ENCODE results near the gene SCAF8.
A peak's percentile ranks its signal among the peaks of the same experiment; 100 is the strongest.
"Not testable (repeated sequence)": the region's sequence is repeated elsewhere in the genome, so short reads cannot be mapped to it uniquely, and the experiment has no call there.

The SCAF8 gene

DNA sequence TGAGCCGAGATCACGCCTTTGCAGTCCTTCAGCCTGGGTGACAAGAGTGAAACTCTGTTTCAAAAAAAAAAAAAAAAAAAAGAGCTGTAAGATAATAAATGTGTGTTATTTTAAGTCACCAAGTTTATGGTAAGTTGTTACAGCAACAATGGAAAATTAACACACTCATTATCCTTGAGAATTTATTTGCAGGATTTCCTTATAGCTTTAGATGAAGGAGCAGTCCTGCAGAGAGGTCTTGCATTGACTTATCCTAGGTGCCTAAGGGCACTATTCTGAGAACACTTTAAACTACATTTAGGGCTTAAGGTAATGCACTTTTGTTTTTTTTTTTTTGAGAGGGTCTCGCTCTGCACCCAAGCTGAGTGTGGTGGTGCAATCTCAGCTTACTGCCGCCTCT is 13.8 kb upstream of the SCAF8 start:
- Mint-ChIP-seq H3K36me3 (ENCODE audit: low read depth) (peaks cover 3% of the 10 kb centered on the region), H3K27me3 (ENCODE audit: low read depth) (no peaks in the 10 kb centered on the region), H3K9me3 (peaks cover 16% of the 10 kb centered on the region), H3K4me1 (ENCODE audit: low read depth) (no peaks in the 10 kb centered on the region), H3K27ac (no peak overlapping the region), H3K4me3 (no peak overlapping the region)

DNA sequence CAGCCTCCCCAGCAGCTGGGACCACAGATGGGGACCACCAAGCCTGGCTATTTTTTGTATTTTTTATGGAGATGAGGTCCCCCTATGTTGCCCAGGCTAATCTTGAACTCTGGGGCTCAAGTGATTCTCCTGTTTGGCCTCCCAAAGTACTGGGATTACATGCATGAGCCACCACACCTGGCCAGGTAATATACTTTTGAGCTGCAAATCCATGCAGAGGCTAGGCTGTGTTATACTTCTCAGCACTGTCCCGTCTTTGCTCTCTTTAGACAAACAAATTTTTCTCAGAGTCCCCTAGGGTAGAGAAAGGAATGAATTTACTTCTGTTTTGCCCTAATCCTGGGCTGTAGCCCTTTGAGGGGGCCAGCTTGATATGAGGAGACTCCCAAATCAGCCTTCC is 13.4 kb upstream of the SCAF8 start:
- H3K4me3 Mint-ChIP-seq: no peak overlapping the region
- no peaks in the 10 kb centered on the region for H3K4me1 Mint-ChIP-seq (ENCODE audit: low read depth)
- H3K9me3 Mint-ChIP-seq: peaks cover 16% of the 10 kb centered on the region
- no peaks in the 10 kb centered on the region for H3K27me3 Mint-ChIP-seq (ENCODE audit: low read depth)
- H3K27ac Mint-ChIP-seq: no peak overlapping the region
- peaks cover 3% of the 10 kb centered on the region for H3K36me3 Mint-ChIP-seq (ENCODE audit: low read depth)

GRCh38 chr6:154721460-154721859 is 11.8 kb upstream of the SCAF8 start:
- H3K27me3 Mint-ChIP-seq (ENCODE audit: low read depth): no peaks in the 10 kb centered on the region
- H3K4me3 Mint-ChIP-seq: no peak overlapping the region
- peaks cover 3% of the 10 kb centered on the region for H3K36me3 Mint-ChIP-seq (ENCODE audit: low read depth)
- H3K4me1 Mint-ChIP-seq (ENCODE audit: low read depth): no peaks in the 10 kb centered on the region
- H3K27ac Mint-ChIP-seq: no peak overlapping the region
- peaks cover 16% of the 10 kb centered on the region for H3K9me3 Mint-ChIP-seq

- Mint-ChIP-seq H3K36me3 (ENCODE audit: low read depth) (no peaks in the 10 kb centered on the region), H3K27me3 (ENCODE audit: low read depth) (no peaks in the 10 kb centered on the region), H3K27ac (no peak overlapping the region), H3K4me1 (ENCODE audit: low read depth) (peaks cover under 1% of the 10 kb centered on the region), H3K9me3 (no peaks in the 10 kb centered on the region), H3K4me3 (no peak overlapping the region)
These were observed 6.3 kb upstream of the SCAF8 start for GRCh38 chr6:154726887-154727286.

DNA sequence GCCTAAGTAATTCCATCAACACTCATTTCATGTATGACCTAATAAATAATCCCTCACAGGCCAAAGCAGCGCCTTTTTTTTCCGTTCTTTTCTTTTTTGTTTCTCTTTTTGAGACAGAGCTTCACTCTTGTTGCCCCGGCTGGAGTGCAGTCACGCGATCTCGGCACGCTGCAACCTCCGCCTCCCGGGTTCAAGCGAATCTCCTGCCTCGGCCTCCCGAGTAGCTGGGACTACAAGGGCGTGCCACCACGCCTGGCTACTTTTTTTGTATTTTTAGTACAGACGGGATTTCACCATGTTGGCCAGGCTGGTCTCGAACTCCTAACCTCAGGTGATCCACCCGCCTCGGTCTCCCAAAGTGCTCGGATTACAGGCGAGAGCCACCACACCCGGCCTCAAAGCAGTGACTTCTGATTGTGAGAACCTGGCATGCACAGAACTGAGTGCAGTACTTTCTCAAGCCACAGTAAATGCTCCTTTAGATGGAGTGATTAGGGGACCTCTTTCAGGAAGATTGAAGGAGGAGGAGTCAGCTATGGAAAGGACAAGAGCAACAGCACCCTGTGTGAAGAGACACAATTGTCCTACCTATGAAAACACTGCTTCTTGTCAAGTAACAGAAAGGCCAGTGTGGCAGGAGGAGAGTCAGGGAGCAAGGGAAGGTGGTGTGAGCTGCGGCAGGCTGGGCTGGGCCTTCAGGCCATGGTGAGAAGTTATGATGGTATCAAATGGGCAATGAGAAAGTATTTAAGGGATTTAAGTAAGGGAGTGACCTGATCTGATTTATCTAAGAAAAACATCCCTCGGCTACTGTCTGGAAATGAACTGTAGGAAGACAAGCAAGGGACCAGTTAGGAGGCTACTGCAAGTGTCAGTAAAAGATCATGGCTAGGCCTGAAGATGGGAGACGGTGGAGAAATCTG is 1.7 kb upstream of the SCAF8 start:
- Mint-ChIP-seq H3K36me3 (ENCODE audit: low read depth) (peaks cover 5% of the 10 kb centered on the region), H3K4me3 (peak overlapping the region; percentile 32), H3K9me3 (no peaks in the 10 kb centered on the region), H3K27me3 (ENCODE audit: low read depth) (no peaks in the 10 kb centered on the region), H3K27ac (peak overlapping the region; percentile 37), H3K4me1 (ENCODE audit: low read depth) (peaks cover 20% of the 10 kb centered on the region)

DNA sequence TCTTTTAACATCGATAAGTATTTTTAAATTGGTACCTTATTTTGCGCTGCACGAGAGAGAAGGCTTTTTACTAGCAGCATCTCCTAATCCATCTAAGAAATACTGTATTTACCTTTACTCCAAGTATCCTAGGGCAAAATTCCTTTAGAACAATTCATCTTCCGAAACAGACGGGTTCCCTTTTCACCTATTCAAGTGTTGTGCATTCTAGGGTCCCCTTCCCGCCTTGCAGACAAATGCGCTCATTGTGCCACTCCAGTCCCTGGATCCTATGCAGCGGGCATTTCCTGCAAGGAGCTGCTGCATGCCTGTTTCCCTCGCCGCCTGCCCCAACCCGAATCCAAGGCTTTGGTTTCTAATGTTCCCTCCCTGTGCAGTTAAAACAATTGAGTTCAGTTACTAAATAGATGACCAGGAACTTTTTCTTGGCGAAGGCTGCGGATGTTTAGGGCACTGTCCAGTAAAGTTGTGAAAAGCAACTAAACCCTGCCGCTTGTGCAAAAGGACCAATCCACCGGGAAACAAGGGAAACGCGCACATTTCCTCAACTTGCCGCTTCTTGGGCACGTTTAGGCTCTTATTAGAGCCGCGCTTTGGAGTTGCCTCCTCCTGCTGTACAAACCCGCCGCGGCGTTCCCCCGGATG is 556 bp upstream of the SCAF8 start:
- H3K4me3 Mint-ChIP-seq: peak overlapping the region; percentile 76
- no peaks in the 10 kb centered on the region for H3K27me3 Mint-ChIP-seq (ENCODE audit: low read depth)
- peaks cover 26% of the 10 kb centered on the region for H3K4me1 Mint-ChIP-seq (ENCODE audit: low read depth)
- H3K27ac Mint-ChIP-seq: peak overlapping the region; percentile 66
- peaks cover 10% of the 10 kb centered on the region for H3K36me3 Mint-ChIP-seq (ENCODE audit: low read depth)
- H3K9me3 Mint-ChIP-seq: no peaks in the 10 kb centered on the region

DNA sequence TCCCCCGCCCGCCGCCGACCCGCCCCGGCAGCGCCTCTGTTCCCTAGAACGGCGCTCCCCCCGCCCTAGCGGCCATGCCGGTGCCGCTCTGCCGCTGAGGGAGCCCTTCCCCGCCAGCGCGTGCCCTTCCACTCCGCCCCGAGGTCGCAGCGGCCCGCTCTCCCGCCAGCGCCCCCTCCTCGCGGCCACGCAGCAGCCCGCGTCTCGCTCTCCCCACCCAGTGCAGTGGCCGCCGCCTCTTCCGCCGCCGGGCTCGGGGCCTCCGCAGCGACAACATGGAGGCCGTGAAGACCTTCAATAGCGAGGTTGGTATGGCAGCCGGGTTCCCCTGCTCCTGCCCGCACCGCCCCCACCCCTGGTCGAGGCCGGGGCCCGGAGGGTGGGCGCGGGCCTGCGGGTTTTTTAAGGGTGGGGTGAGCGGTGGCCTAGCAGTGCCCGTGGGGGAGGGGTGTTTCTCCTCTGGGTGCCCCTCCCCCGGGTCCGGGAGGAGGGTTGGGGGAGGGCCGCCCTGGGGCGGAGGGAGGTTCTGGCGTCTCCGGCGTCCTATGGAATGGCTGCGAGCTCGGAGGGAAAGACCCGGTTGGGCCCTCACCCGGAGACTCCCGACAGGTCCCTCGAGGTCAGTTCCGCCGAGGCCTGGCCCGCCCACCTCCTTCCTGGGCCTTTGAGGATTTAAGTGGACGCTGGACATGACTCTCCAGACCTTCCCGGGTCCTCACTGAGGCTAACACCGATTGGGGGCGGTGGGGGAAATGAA is 588 bp downstream of the SCAF8 start:
- H3K27me3 Mint-ChIP-seq (ENCODE audit: low read depth): no peaks in the 10 kb centered on the region
- H3K27ac Mint-ChIP-seq: peak overlapping the region; percentile 89
- peaks cover 10% of the 10 kb centered on the region for H3K36me3 Mint-ChIP-seq (ENCODE audit: low read depth)
- H3K4me3 Mint-ChIP-seq: peak overlapping the region; percentile 88
- no peaks in the 10 kb centered on the region for H3K9me3 Mint-ChIP-seq
- H3K4me1 Mint-ChIP-seq (ENCODE audit: low read depth): peaks cover 32% of the 10 kb centered on the region

- H3K27ac Mint-ChIP-seq: no peak overlapping the region
- H3K4me1 Mint-ChIP-seq (ENCODE audit: low read depth): peaks cover 37% of the 10 kb centered on the region
- H3K4me3 Mint-ChIP-seq: no peak overlapping the region
- no peaks in the 10 kb centered on the region for H3K9me3 Mint-ChIP-seq
- peaks cover 16% of the 10 kb centered on the region for H3K36me3 Mint-ChIP-seq (ENCODE audit: low read depth)
- no peaks in the 10 kb centered on the region for H3K27me3 Mint-ChIP-seq (ENCODE audit: low read depth)
These were observed 3.5 kb downstream of the SCAF8 start for GRCh38 chr6:154736618-154737259.

DNA sequence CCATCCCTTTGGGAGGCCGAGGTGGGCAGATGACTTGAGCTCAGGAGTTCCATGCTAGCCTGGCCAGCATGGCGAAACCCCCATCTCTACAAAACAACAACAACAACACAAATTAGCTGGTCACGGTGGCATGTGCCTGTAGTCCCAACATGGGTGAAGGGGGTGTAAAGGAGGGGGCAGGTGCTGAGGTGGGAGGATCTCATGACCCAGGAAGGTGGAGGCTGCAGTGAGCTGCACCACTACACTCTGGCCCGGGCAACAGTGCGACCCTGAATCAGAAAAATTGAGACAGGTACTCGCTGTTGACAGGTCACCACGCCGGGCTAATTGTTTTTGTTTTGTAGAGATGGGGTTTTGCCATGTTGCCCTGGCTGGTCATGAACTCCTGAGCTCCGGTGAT is 4.2 kb downstream of the SCAF8 start:
- H3K4me3 Mint-ChIP-seq: no peak overlapping the region
- H3K27ac Mint-ChIP-seq: no peak overlapping the region
- H3K36me3 Mint-ChIP-seq (ENCODE audit: low read depth): peaks cover 19% of the 10 kb centered on the region
- H3K9me3 Mint-ChIP-seq: no peaks in the 10 kb centered on the region
- peaks cover 37% of the 10 kb centered on the region for H3K4me1 Mint-ChIP-seq (ENCODE audit: low read depth)
- H3K27me3 Mint-ChIP-seq (ENCODE audit: low read depth): no peaks in the 10 kb centered on the region

GRCh38 chr6:154738551-154738961 is 5.3 kb downstream of the SCAF8 start:
- Mint-ChIP-seq H3K27me3 (ENCODE audit: low read depth) (no peaks in the 10 kb centered on the region), H3K9me3 (no peaks in the 10 kb centered on the region), H3K36me3 (ENCODE audit: low read depth) (peaks cover 23% of the 10 kb centered on the region), H3K27ac (no peak overlapping the region), H3K4me3 (no peak overlapping the region), H3K4me1 (ENCODE audit: low read depth) (peaks cover 35% of the 10 kb centered on the region)

- H3K4me1 Mint-ChIP-seq (ENCODE audit: low read depth): peaks cover 38% of the 10 kb centered on the region
- H3K27ac Mint-ChIP-seq: no peak overlapping the region
- no peaks in the 10 kb centered on the region for H3K27me3 Mint-ChIP-seq (ENCODE audit: low read depth)
- H3K36me3 Mint-ChIP-seq (ENCODE audit: low read depth): peaks cover 28% of the 10 kb centered on the region
- H3K4me3 Mint-ChIP-seq: no peak overlapping the region
- H3K9me3 Mint-ChIP-seq: no peaks in the 10 kb centered on the region
These were observed 7.4 kb downstream of the SCAF8 start for GRCh38 chr6:154740658-154741057.

- no peaks in the 10 kb centered on the region for H3K27me3 Mint-ChIP-seq (ENCODE audit: low read depth)
- H3K9me3 Mint-ChIP-seq: no peaks in the 10 kb centered on the region
- peaks cover 28% of the 10 kb centered on the region for H3K4me1 Mint-ChIP-seq (ENCODE audit: low read depth)
- no peak overlapping the region for H3K27ac Mint-ChIP-seq
- H3K4me3 Mint-ChIP-seq: no peak overlapping the region
- H3K36me3 Mint-ChIP-seq (ENCODE audit: low read depth): peaks cover 22% of the 10 kb centered on the region
These were observed 9.7 kb downstream of the SCAF8 start for GRCh38 chr6:154742891-154743290.

- H3K4me3 Mint-ChIP-seq; H3K9me3 Mint-ChIP-seq; H3K27ac Mint-ChIP-seq; H3K27me3 Mint-ChIP-seq (ENCODE audit: low read depth): not testable (repeated sequence)
- H3K36me3 Mint-ChIP-seq (ENCODE audit: low read depth): peaks cover 22% of the 10 kb centered on the region
- H3K4me1 Mint-ChIP-seq (ENCODE audit: low read depth): peaks cover 22% of the 10 kb centered on the region
These were observed 11.0 kb downstream of the SCAF8 start for GRCh38 chr6:154744029-154744745.

DNA sequence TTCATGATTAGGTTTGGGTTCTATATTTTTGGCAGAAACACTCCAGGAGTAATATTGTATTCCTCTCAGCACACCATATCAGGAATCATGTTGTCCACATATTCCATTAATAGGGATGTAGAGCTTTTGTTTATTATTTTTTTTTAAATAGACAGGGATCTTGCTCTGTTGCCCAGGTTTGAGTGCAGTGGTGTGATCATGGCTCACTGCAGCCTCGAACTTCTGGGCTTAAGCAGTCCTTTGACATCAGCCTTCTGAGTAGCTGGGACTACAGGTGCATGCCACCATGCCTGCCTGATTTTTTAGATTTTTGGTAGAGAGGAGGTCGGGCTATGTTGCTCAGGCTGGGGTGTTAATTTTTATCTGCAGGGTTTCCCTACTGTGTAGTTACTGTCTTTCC is 12.0 kb downstream of the SCAF8 start:
- no peaks in the 10 kb centered on the region for H3K27me3 Mint-ChIP-seq (ENCODE audit: low read depth)
- H3K4me1 Mint-ChIP-seq (ENCODE audit: low read depth): peaks cover 26% of the 10 kb centered on the region
- H3K27ac Mint-ChIP-seq: no peak overlapping the region
- H3K4me3 Mint-ChIP-seq: no peak overlapping the region
- no peaks in the 10 kb centered on the region for H3K9me3 Mint-ChIP-seq
- H3K36me3 Mint-ChIP-seq (ENCODE audit: low read depth): peaks cover 19% of the 10 kb centered on the region

All from T-helper 1 cell treated with Interleukin-12 subunit alpha and Interleukin-12 subunit beta and Interleukin-4 antibody, amounts not matched to agents 30 μg/mL and 1 μg/mL, for 36 hours (primary cell).